ENCODE measurements around the gene TSEN54. TPM values are rescaled to one million over a fixed set of nuclear protein-coding genes. Genes with fewer than 3 reads are reported as not detected.

TSEN54 gene
- total RNA-seq, 3 donors from 2014 or later: 26.3 to 38.0 (median 28.7) TPM

DNA sequence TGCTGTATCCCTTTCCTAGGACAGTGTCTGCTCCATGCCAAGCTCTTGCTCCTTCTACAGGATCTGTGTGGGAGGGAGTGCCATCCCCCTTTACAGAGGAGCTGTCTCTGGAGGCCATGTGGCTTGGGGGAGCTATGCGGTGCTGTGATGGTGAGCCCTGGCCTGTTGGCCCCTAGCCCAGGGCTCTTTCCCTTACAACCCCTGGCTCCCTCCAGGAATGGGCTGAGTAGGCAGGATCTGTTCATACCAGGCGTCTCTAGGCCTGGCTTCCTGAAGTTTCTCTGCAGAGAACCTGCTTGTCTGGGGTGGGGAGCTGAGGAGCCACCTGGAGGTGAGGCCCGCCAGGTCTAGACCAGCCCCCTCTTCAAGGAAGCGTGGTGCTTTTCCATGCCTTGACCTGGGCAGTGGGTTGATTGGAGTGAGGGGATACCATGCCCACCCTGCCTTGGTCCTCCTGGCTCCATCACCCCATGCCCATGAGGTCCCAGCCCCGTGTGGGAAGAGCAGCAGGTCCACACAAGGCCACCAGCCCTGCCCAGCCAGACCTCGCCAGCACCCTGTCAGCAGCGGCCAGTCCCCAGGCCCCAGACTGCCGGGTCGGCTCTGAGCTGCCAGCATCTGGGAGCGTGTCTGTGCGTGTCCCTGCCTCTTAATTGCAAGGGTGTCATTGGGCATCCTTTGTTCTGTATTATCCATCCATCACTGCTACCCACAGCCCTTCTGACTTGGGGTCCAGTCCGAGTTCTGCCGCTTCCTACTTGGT lies 23.8 kb downstream of the TSEN54 start:
- Histone ChIP-seq H3K9me3 (no peaks in the 10 kb centered on the region), H3K4me3 (no peak overlapping the region), H3K4me1 (ENCODE audit: low read depth) (peaks cover 73% of the 10 kb centered on the region), H3K36me3 (ENCODE audit: low read depth) (no peaks in the 10 kb centered on the region)
- intact Hi-C loops (cut with DNase I, micrococcal nuclease): no loop called here
- no peak for DNase-seq
- TF ChIP-seq, protein P1, sequence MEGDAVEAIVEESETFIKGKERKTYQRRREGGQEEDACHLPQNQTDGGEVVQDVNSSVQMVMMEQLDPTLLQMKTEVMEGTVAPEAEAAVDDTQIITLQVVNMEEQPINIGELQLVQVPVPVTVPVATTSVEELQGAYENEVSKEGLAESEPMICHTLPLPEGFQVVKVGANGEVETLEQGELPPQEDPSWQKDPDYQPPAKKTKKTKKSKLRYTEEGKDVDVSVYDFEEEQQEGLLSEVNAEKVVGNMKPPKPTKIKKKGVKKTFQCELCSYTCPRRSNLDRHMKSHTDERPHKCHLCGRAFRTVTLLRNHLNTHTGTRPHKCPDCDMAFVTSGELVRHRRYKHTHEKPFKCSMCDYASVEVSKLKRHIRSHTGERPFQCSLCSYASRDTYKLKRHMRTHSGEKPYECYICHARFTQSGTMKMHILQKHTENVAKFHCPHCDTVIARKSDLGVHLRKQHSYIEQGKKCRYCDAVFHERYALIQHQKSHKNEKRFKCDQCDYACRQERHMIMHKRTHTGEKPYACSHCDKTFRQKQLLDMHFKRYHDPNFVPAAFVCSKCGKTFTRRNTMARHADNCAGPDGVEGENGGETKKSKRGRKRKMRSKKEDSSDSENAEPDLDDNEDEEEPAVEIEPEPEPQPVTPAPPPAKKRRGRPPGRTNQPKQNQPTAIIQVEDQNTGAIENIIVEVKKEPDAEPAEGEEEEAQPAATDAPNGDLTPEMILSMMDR (IDR thresholded peaks at IDR 0.05): no peak
- no peak for ATAC-seq

DNA sequence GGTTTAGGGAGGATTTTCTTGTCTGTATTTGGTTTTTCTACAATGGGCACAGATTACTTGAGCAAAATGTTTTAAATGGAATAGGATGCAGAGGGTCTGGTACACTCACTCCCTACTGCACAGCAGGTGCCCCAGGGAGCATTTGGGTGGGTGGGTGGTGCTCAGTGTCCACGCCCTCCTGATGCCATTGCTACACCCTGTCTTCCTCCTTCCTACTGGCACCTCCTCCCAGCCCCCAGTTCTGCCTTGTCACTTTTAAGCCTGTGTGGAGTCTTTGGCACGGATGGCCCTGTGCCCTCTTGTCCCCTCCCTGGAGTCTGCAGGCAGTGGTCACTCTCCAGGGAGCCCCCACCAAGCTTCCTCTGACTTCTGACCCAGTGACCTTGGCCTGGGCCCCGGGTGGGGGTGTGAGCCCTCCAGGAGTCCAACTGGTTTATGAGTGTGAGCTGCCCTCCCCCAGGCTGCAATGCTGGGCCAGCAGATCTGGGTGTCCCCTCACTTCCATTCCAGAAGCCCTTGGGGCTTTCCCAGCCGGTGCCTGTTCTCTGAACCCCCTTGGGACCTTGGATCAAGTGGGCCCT lies 24.7 kb downstream of the TSEN54 start:
- no peaks in the 10 kb centered on the region for H3K9me3 ChIP-seq
- TF ChIP-seq, protein P1 (IDR thresholded peaks at IDR 0.05): no peak
- H3K4me1 ChIP-seq (ENCODE audit: low read depth): peaks cover 67% of the 10 kb centered on the region
- H3K4me3 ChIP-seq: no peak overlapping the region
- ATAC-seq: peak; percentile 16
- peak in 1 of 3 donors; percentile 52 for DNase-seq
- H3K36me3 ChIP-seq (ENCODE audit: low read depth): no peaks in the 10 kb centered on the region
- intact Hi-C loops (cut with DNase I, micrococcal nuclease): no loop called here

DNA sequence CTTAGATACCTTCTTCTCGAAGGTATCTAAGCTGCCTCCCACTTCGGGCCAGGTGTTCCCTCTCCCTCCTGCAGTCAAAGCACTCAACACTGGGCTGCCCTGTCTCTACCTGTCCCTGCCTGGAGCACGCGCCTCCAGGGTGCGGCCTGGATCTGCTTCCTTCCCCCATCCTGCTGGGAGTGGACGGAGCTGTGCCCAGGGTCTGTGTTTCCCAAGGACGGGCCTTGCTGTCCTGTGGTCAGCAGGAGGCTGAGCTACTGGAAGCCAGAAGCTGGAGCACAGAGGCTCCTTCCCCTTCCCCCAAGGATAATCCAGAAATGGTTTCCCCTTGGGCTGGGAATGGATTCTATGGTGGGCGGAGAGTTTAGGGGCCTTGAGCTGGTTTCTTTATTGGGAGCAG lies 25.9 kb downstream of the TSEN54 start:
- intact Hi-C loops (cut with DNase I, micrococcal nuclease): no loop called here
- peaks cover 68% of the 10 kb centered on the region for H3K4me1 ChIP-seq (ENCODE audit: low read depth)

DNA sequence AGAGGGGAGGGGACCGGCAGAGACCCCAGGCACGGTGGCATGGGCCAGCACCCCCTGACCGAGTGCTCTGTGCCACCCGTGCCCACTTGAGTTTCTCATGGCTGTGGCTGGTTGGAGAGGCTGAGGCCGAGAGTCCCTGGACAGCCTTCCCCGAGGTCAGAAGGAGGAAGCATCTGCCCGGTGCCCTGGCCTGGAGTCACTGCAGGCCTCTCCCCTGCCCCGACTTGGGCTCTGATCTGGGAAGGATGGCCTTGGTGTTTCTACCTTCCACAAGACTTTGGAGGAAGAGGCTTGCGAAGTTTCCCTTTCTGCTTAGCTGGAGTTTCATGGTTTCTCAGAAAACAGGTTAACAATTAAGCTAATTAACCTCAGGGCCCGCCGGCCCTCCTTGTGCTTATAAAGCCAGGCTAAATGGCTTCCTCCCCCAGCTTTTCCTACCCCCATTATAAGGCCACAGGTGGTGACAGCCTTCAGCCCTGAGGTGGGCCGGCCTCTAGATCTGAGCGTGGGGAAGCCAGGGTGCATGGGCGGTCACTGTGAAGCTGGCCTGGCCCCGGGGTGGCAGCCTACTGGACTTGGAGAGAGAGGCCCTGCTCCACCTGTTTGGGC lies 26.5 kb downstream of the TSEN54 start:
- no peaks in the 10 kb centered on the region for H3K9me3 ChIP-seq
- TF ChIP-seq, protein P1 (IDR thresholded peaks at IDR 0.05): no peak
- H3K36me3 ChIP-seq (ENCODE audit: low read depth): no peaks in the 10 kb centered on the region
- ATAC-seq (peak; percentile 56), DNase-seq (peak in 2 of 3 donors; percentile 63 to 65)
- peaks cover 68% of the 10 kb centered on the region for H3K4me1 ChIP-seq (ENCODE audit: low read depth)
- intact Hi-C loops (cut with DNase I, micrococcal nuclease): no loop called here
- H3K4me3 ChIP-seq: no peak overlapping the region

More for the DNA sequence above, 25.9 kb downstream of the TSEN54 start:
- TF ChIP-seq, protein P1 (IDR thresholded peaks at IDR 0.05): no peak
- ATAC-seq (peak; percentile 75), DNase-seq (peak; percentile 75 to 81 (median 81))
- Histone ChIP-seq H3K9me3 (no peaks in the 10 kb centered on the region), H3K36me3 (ENCODE audit: low read depth) (no peaks in the 10 kb centered on the region), H3K4me3 (no peak overlapping the region)

DNA sequence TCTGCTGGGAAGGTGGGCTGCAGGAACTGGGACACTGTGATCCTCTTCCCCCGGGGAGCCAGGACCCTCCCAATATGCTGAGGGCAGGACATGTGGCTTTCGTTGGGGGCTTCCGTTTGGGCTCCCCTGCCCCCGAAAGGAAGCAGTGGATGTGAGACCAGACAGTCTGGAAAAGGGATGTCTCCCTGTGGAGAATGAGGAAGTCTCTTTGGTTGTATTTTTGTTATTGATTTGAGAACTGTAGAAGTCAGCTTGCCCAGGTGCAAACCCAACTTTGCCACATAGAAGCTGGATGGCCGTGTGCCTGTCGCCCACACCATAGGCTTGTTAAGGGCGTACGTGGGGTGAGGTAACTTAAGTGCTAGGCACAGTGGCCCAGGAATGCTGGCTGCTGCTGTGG lies 27.9 kb downstream of the TSEN54 start:
- Histone ChIP-seq H3K36me3 (ENCODE audit: low read depth) (no peaks in the 10 kb centered on the region), H3K4me1 (ENCODE audit: low read depth) (peaks cover 69% of the 10 kb centered on the region), H3K4me3 (no peak overlapping the region), H3K9me3 (no peaks in the 10 kb centered on the region)
- DNase-seq (no peak), ATAC-seq (no peak)
- TF ChIP-seq, protein P1 (IDR thresholded peaks at IDR 0.05): no peak
- intact Hi-C loops (cut with DNase I, micrococcal nuclease): no loop called here

Data from mucosa of descending colon (tissue), 3 donors.